IPS DF 4.7 (cell line): ENCODE data around the gene PDGFA.

ENCODE experiments used
- DNase-seq: peaks from one replicate; pipeline ENCODE4 v3.0.0-alpha.2; 2013; ENCODE audit warnings: low spot score; ENCODE audit errors: extremely low read depth

Gene PDGFA

GRCh38 chr7:537911-538634 is 18.4 kb upstream of the PDGFA start:
- DNase-seq, result no peak

GRCh38 chr7:536231-536630 is 16.6 kb upstream of the PDGFA start:
- no peak for DNase-seq

GRCh38 chr7:534959-535358 is 15.3 kb upstream of the PDGFA start:
- no peak for DNase-seq

GRCh38 chr7:534075-534474 is 14.4 kb upstream of the PDGFA start:
- DNase-seq, result no peak

- DNase-seq, result no peak
Observed at GRCh38 chr7:533266-533665, 13.6 kb upstream of the PDGFA start.

- no peak for DNase-seq
Observed at GRCh38 chr7:532379-533143, 12.9 kb upstream of the PDGFA start.

GRCh38 chr7:531777-532176 is 12.1 kb upstream of the PDGFA start:
- no peak for DNase-seq

GRCh38 chr7:528451-528850 is 8.8 kb upstream of the PDGFA start:
- no peak for DNase-seq

GRCh38 chr7:527723-528122 is 8.1 kb upstream of the PDGFA start:
- DNase-seq, result no peak

GRCh38 chr7:526460-527034 is 6.9 kb upstream of the PDGFA start:
- no peak for DNase-seq

- DNase-seq, result no peak
Observed at GRCh38 chr7:525740-526139, 6.1 kb upstream of the PDGFA start.

GRCh38 chr7:524800-525199 is 5.2 kb upstream of the PDGFA start:
- DNase-seq, result no peak

GRCh38 chr7:523347-524336 is 4.0 kb upstream of the PDGFA start:
- DNase-seq, result no peak

- no peak for DNase-seq
Observed at GRCh38 chr7:522951-523314, 3.3 kb upstream of the PDGFA start.

- DNase-seq, result no peak
Observed at GRCh38 chr7:522071-522950, 2.7 kb upstream of the PDGFA start.

GRCh38 chr7:521221-522070 is 1.8 kb upstream of the PDGFA start:
- DNase-seq, result no peak

- no peak for DNase-seq
Observed at GRCh38 chr7:520503-521161, 986 bp upstream of the PDGFA start.

GRCh38 chr7:518630-519483 is 789 bp downstream of the PDGFA start:
- DNase-seq, result no peak
